DOHH2 (cell line): ENCODE measurements around the gene H1-8.

Source experiments
- EZH2phosphoT487 ChIP-seq: fragments of 200-600 bp; sonication (generic); IDR thresholded peaks from 2 replicates; pipeline ENCODE4 v1.6.1; 2017; ENCODE audit warnings: borderline replicate concordance, mild to moderate bottlenecking, antibody characterized with exemption, low read length, moderate library complexity, mixed read lengths
- TF ChIP-seq, protein P1 (sequence below): fragments of 200-600 bp; sonication (generic); IDR thresholded peaks from one replicate; pipeline ENCODE4 v1.5.1; 2014; ENCODE audit warnings: antibody characterized with exemption, mild to moderate bottlenecking, low read depth, low read length; ENCODE audit not compliant: poor library complexity, severe bottlenecking

GRCh38 chr3:129575233-129575996 lies 32.4 kb downstream of the H1-8 start:
- TF ChIP-seq, protein P1, sequence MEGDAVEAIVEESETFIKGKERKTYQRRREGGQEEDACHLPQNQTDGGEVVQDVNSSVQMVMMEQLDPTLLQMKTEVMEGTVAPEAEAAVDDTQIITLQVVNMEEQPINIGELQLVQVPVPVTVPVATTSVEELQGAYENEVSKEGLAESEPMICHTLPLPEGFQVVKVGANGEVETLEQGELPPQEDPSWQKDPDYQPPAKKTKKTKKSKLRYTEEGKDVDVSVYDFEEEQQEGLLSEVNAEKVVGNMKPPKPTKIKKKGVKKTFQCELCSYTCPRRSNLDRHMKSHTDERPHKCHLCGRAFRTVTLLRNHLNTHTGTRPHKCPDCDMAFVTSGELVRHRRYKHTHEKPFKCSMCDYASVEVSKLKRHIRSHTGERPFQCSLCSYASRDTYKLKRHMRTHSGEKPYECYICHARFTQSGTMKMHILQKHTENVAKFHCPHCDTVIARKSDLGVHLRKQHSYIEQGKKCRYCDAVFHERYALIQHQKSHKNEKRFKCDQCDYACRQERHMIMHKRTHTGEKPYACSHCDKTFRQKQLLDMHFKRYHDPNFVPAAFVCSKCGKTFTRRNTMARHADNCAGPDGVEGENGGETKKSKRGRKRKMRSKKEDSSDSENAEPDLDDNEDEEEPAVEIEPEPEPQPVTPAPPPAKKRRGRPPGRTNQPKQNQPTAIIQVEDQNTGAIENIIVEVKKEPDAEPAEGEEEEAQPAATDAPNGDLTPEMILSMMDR: no peak
- no peak for TF ChIP-seq EZH2phosphoT487
